ENCODE data around the gene SAMD4A. TPM values are rescaled to one million over a fixed set of nuclear protein-coding genes. Genes with fewer than 3 reads are reported as not detected.

Gene SAMD4A
- total RNA-seq, 2 donors from 2014 or later, result 0.26 to 1.0 TPM

GRCh38 chr14:54652188-54652587 lies 85.3 kb downstream of the SAMD4A start:
- DNase-seq (ENCODE audit: low spot score), result no peak
- no peaks in the 10 kb centered on the region for H3K4me1 Mint-ChIP-seq (ENCODE audit: low read depth in 2 of 2)

GRCh38 chr14:54652605-54653052 lies 85.7 kb downstream of the SAMD4A start:
- Mint-ChIP-seq H3K36me3 (no peaks in the 10 kb centered on the region), H3K27me3 (peaks cover 45 to 58% of the 10 kb centered on the region in 2 donors), H3K4me1 (ENCODE audit: low read depth in 2 of 2) (no peaks in the 10 kb centered on the region), H3K27ac (peak overlapping the region in 1 of 2 donors; percentile 5), H3K9me3 (no peaks in the 10 kb centered on the region), H3K4me3 (no peak overlapping the region)
- ATAC-seq (no peak), DNase-seq (ENCODE audit: low spot score) (no peak)

More at GRCh38 chr14:54652188-54652587, 85.3 kb downstream of the SAMD4A start:
- peaks cover 41 to 54% of the 10 kb centered on the region in 2 donors for H3K27me3 Mint-ChIP-seq
- H3K9me3 Mint-ChIP-seq, result no peaks in the 10 kb centered on the region
- no peaks in the 10 kb centered on the region for H3K36me3 Mint-ChIP-seq
- no peak overlapping the region for H3K4me3 Mint-ChIP-seq
- ATAC-seq, result no peak
- no peak overlapping the region for H3K27ac Mint-ChIP-seq

GRCh38 chr14:54653712-54654469 lies 87.0 kb downstream of the SAMD4A start:
- no peak overlapping the region for H3K27ac Mint-ChIP-seq
- H3K4me3 Mint-ChIP-seq, result no peak overlapping the region
- ATAC-seq (no peak), DNase-seq (ENCODE audit: low spot score) (no peak)
- H3K27me3 Mint-ChIP-seq, result peaks cover 53 to 71% of the 10 kb centered on the region in 2 donors
- no peaks in the 10 kb centered on the region for H3K36me3 Mint-ChIP-seq
- H3K4me1 Mint-ChIP-seq (ENCODE audit: low read depth in 2 of 2), result no peaks in the 10 kb centered on the region
- no peaks in the 10 kb centered on the region for H3K9me3 Mint-ChIP-seq

GRCh38 chr14:54654605-54655004 lies 87.7 kb downstream of the SAMD4A start:
- no peaks in the 10 kb centered on the region for H3K36me3 Mint-ChIP-seq
- H3K4me3 Mint-ChIP-seq, result no peak overlapping the region
- no peaks in the 10 kb centered on the region for H3K4me1 Mint-ChIP-seq (ENCODE audit: low read depth in 2 of 2)
- no peak for ATAC-seq
- no peak for DNase-seq (ENCODE audit: low spot score)
- H3K27me3 Mint-ChIP-seq, result peaks cover 58 to 78% of the 10 kb centered on the region in 2 donors
- H3K27ac Mint-ChIP-seq, result no peak overlapping the region
- H3K9me3 Mint-ChIP-seq, result no peaks in the 10 kb centered on the region

- no peak overlapping the region for H3K27ac Mint-ChIP-seq
- H3K4me3 Mint-ChIP-seq, result no peak overlapping the region
- no peaks in the 10 kb centered on the region for H3K9me3 Mint-ChIP-seq
- DNase-seq (ENCODE audit: low spot score) (no peak), ATAC-seq (no peak)
- peaks cover 63 to 93% of the 10 kb centered on the region in 2 donors for H3K27me3 Mint-ChIP-seq
- H3K36me3 Mint-ChIP-seq, result no peaks in the 10 kb centered on the region
- no peaks in the 10 kb centered on the region for H3K4me1 Mint-ChIP-seq (ENCODE audit: low read depth in 2 of 2)
Observed at GRCh38 chr14:54658836-54659235, 91.9 kb downstream of the SAMD4A start.

GRCh38 chr14:54659365-54659764 lies 92.4 kb downstream of the SAMD4A start:
- Mint-ChIP-seq H3K4me3 (no peak overlapping the region), H3K27ac (no peak overlapping the region), H3K36me3 (no peaks in the 10 kb centered on the region), H3K4me1 (ENCODE audit: low read depth in 2 of 2) (peaks cover 0 to 2% of the 10 kb centered on the region in 2 donors), H3K9me3 (no peaks in the 10 kb centered on the region), H3K27me3 (peaks cover 62 to 93% of the 10 kb centered on the region in 2 donors)
- DNase-seq (ENCODE audit: low spot score) (no peak), ATAC-seq (no peak)

GRCh38 chr14:54660604-54661111 lies 93.7 kb downstream of the SAMD4A start:
- Mint-ChIP-seq H3K27me3 (peaks cover 64 to 93% of the 10 kb centered on the region in 2 donors), H3K36me3 (no peaks in the 10 kb centered on the region), H3K9me3 (no peaks in the 10 kb centered on the region), H3K27ac (no peak overlapping the region), H3K4me3 (no peak overlapping the region), H3K4me1 (ENCODE audit: low read depth in 2 of 2) (peaks cover 0 to 6% of the 10 kb centered on the region in 2 donors)
- no peak for ATAC-seq
- DNase-seq (ENCODE audit: low spot score), result no peak

GRCh38 chr14:54662491-54663133 lies 95.7 kb downstream of the SAMD4A start:
- H3K9me3 Mint-ChIP-seq, result no peaks in the 10 kb centered on the region
- no peak overlapping the region for H3K4me3 Mint-ChIP-seq
- H3K27ac Mint-ChIP-seq, result no peak overlapping the region
- H3K4me1 Mint-ChIP-seq (ENCODE audit: low read depth in 2 of 2), result peaks cover 0 to 6% of the 10 kb centered on the region in 2 donors
- ATAC-seq (no peak), DNase-seq (ENCODE audit: low spot score) (no peak)
- H3K36me3 Mint-ChIP-seq, result no peaks in the 10 kb centered on the region
- peaks cover 61 to 89% of the 10 kb centered on the region in 2 donors for H3K27me3 Mint-ChIP-seq

GRCh38 chr14:54664961-54665360 lies 98.0 kb downstream of the SAMD4A start:
- peak overlapping the region in 1 of 2 donors; percentile 27 for H3K27ac Mint-ChIP-seq
- peaks cover 56 to 87% of the 10 kb centered on the region in 2 donors for H3K27me3 Mint-ChIP-seq

GRCh38 chr14:54665946-54666345 lies 99.0 kb downstream of the SAMD4A start:
- Mint-ChIP-seq H3K4me1 (ENCODE audit: low read depth in 2 of 2) (peaks cover 18 to 22% of the 10 kb centered on the region in 2 donors), H3K9me3 (no peaks in the 10 kb centered on the region), H3K27me3 (peaks cover 53 to 84% of the 10 kb centered on the region in 2 donors), H3K4me3 (no peak overlapping the region), H3K36me3 (no peaks in the 10 kb centered on the region), H3K27ac (no peak overlapping the region)
- no peak for ATAC-seq
- no peak for DNase-seq (ENCODE audit: low spot score)

More at GRCh38 chr14:54664961-54665360, 98.0 kb downstream of the SAMD4A start:
- Mint-ChIP-seq H3K9me3 (no peaks in the 10 kb centered on the region), H3K4me3 (no peak overlapping the region), H3K4me1 (ENCODE audit: low read depth in 2 of 2) (peaks cover 9 to 12% of the 10 kb centered on the region in 2 donors), H3K36me3 (no peaks in the 10 kb centered on the region)
- no peak for ATAC-seq
- no peak for DNase-seq (ENCODE audit: low spot score)

GRCh38 chr14:54667026-54667744 lies 100.3 kb downstream of the SAMD4A start:
- Mint-ChIP-seq H3K9me3 (no peaks in the 10 kb centered on the region), H3K27me3 (peaks cover 51 to 83% of the 10 kb centered on the region in 2 donors), H3K4me3 (no peak overlapping the region)

GRCh38 chr14:54667764-54668163 lies 100.8 kb downstream of the SAMD4A start:
- no peaks in the 10 kb centered on the region for H3K36me3 Mint-ChIP-seq
- H3K27ac Mint-ChIP-seq, result peak overlapping the region; percentile 6 to 7
- H3K4me3 Mint-ChIP-seq, result no peak overlapping the region
- H3K27me3 Mint-ChIP-seq, result peaks cover 54 to 86% of the 10 kb centered on the region in 2 donors
- H3K9me3 Mint-ChIP-seq, result no peaks in the 10 kb centered on the region
- peaks cover 26 to 29% of the 10 kb centered on the region in 2 donors for H3K4me1 Mint-ChIP-seq (ENCODE audit: low read depth in 2 of 2)
- ATAC-seq, result no peak
- DNase-seq (ENCODE audit: low spot score), result no peak

More at GRCh38 chr14:54667026-54667744, 100.3 kb downstream of the SAMD4A start:
- DNase-seq (ENCODE audit: low spot score) (no peak), ATAC-seq (no peak)
- peak overlapping the region; percentile 6 to 7 for H3K27ac Mint-ChIP-seq
- no peaks in the 10 kb centered on the region for H3K36me3 Mint-ChIP-seq
- H3K4me1 Mint-ChIP-seq (ENCODE audit: low read depth in 2 of 2), result peaks cover 26 to 29% of the 10 kb centered on the region in 2 donors

GRCh38 chr14:54669721-54670561 lies 103.0 kb downstream of the SAMD4A start:
- Mint-ChIP-seq H3K36me3 (no peaks in the 10 kb centered on the region), H3K4me1 (ENCODE audit: low read depth in 2 of 2) (peaks cover 23 to 26% of the 10 kb centered on the region in 2 donors), H3K4me3 (peak overlapping the region; percentile 28), H3K27ac (peak overlapping the region in 1 of 2 donors; percentile 22), H3K9me3 (no peaks in the 10 kb centered on the region), H3K27me3 (peaks cover 51 to 82% of the 10 kb centered on the region in 2 donors)
- DNase-seq (ENCODE audit: low spot score) (peak; percentile 61), ATAC-seq (peak; percentile 76 to 83)
